Body of pancreas (tissue), 4 donors: ENCODE measurements around the gene KCNK10.

ENCODE experiments used
- CTCF ChIP-seq, 7 experiments: fragments of 450-650 bp in 4 of 7; fragments of 200-600 bp in 3 of 7; sonication (generic) in 3 of 7; IDR thresholded peaks; one replicate each; pipeline ENCODE4 v1.5.1; 2016 to 2019; ENCODE audit warnings: antibody characterized with exemption in 7 of 7
- POLR2A ChIP-seq, 3 donors: fragments of 450-650 bp; IDR thresholded peaks; one replicate each; pipeline ENCODE4 v1.6.1; 2016; ENCODE audit warnings: antibody characterized with exemption in 3 of 3, mild to moderate bottlenecking in 2 of 3

DNA sequence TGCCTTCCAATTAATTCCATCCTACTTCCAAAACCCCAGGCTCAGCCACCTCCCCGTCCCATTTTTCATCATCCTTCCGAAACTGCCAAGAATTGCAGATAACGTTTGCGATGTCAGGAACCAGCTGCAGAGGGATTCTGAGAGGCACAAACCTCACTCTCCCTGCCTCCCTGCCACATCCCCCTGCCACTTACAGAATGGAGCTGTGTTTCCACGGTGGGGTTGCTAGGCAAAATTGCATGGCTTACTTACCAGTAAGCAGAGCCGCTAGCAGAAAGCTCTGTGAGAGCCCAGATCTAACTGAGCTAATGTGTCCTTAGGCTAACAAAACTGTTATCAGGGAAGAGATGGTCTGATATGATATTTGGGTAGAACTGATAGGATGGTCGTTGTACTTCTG lies 127.4 kb downstream of the KCNK10 start:
- TF ChIP-seq POLR2A (IDR thresholded peaks at IDR 0.05), result no peak
- TF ChIP-seq CTCF (IDR thresholded peaks at IDR 0.05), result no peak
